Activated CD8-positive, alpha-beta memory T cell treated with anti-CD3 and anti-CD28 coated beads for 4 hours (primary cell): ENCODE data around the gene DPYD.

Experiments
- DNase-seq, 2 donors: peaks; one replicate each; pipeline ENCODE4 v3.0.0-alpha.2; 2020; ENCODE audit warnings: low read depth in 2 of 2

The DPYD gene

DNA sequence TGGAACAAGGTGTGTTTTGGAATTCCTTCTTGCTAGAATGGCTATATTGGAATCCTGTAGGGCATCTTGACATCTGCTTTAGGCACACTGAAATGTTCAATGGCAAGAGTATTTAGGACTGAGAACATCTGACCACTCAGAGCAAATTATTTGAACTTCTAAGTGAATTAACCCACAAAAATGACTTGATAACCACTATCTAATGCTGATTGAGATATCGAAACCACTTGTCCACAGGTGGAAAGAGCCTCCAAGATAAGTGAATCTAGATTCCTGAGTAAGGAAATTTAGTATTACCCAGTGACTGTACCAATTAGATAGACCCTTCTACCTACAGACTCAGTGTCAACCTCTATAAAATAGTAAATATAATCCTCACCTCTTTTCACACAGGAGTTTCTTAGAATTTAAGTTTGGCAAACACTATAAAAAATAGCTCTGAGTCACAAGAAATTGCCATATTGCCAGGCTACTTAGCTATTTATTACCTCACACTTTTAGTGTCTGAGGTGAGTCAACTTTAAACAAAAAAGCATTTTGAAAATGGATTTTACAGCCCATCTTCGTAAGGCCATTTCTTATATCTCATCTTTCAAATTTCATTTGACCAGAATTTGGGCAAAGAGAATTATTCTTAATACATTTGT is 777.5 kb downstream of the DPYD start:
- DNase-seq: no peak

DNA sequence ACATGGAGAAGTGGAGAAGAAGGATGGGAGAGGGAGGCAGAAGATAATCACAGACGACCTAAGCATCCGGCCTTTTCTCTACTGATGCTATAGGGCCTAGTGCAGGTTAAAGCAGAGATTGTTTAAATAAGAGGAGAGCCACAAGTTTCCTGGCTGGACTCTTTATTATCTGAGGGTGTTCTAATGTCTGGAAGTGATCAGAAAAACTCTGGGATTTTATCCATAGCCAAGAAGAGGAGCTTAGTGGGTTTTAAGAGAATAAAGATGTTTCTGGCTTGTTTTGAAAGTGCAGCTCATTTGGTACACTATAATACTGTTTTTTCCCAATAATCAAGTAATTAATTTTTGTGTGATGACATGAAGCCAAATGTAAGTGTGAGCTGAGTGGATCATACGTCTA is 780.2 kb downstream of the DPYD start:
- no peak for DNase-seq

DNA sequence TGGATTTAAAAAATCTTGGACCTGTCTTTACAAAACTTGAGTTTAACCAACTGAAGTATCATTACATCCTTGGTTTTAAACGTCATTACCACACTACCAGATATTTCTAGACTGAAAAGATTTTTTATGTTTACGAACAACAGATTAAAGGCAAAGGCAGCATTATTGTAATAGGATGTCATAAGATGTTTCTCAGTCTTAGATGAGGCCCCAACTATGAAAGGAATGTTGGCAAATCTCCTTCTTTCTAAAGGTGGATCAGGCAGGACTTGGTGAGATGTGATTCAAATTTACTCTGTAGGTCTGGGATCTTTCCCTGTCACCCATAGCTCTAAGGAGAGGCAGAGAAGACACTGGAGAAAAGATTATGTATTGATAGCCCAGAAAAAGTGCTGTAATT is 781.3 kb downstream of the DPYD start:
- DNase-seq: no peak

DNA sequence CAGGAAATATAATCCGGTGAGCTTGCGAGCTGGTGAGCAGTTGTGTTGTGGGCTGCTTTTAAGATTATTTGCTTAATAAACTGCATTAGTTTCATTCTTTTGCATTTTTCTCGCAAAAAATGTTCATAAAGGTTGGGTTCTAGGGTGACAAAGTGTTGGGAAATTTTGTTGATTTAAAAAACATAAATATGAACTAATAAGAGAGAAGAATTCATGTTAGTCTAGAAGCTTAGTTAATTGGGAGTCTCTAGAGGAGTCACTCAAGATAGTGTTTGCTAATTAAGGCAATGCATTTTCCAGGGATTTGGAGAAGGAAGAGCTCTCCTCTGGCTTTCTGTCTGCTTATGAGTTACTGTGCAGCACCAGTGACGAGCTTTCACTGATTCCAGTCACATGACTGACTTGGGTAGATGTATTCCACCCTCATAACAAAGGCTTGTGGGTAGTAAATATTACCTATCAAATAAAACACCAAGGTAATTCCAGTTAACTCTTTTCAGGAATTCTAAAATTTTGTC is 782.3 kb downstream of the DPYD start:
- no peak for DNase-seq

- DNase-seq: no peak
Measured at GRCh38 chr1:97137862-97138514, 782.8 kb downstream of the DPYD start.

- DNase-seq: no peak
Measured at GRCh38 chr1:97136996-97137395, 783.8 kb downstream of the DPYD start.

DNA sequence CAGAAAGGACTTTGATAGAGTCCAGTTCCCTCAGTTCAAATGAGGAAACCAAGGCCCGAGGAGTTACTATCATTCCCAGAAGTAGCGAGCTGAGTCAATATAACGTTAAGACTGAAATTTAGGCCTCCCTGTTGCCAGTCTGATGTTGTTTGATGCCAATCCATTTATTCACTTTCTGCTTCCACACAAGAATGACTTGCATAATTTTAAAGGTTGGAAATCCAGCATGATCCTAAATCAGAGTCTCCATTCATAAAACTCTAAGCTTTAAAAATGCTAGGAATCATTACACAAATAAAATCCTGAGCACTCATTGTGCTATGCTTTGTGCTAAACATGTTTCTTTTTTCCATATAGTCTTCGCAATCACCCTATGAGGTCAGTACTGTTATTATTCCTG is 784.9 kb downstream of the DPYD start:
- DNase-seq: no peak

DNA sequence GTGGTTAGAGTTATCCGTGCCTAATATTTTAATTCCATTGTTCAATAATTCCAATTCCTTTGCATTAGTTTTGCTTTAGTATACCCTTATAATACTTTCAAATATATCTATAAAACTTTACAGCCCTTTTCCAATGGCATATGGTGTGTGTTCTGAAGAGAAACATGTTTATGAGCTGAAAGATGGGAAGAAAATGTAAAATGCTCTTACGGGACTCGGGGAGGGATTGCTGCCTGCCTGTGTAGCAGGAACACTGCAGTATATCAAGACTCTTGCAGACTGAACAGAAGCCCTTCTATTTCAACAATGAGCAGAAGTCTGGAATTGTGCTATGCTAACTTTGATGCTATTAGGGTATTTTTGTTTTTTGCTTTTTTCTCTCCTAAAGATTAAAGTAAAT is 792.4 kb downstream of the DPYD start:
- no peak for DNase-seq

DNA sequence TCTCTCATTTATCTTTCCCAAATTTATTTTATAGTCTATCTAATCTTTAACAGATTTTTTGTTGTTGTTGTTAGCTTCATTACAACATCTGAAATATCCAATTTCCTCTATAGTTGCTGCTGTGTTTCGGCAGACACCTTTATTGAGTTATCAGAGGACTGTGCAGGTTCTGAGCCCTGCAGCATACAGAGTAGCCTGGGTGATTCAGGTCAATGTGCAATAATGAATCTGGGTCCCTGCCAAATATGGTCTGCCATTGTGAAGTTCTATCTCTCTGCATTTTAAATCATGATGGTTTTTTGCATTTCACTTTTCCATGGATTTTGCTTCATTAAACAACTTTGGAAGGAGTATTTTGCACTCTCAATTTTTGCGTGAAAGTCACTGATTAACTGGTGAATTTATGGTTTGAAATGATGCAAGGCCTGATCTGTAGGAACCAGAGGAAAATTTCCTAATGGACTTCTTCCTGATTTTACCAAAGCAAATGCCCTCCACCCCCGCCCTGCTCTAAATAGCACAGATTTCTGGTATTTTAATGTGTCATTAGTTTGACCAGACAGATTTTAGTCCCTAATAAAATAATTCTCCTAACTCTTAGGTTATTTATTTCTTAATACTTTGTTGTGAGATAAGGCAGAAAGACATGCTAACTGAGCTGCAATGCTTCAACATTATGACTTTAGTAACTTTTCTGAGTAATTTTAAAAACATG is 797.0 kb downstream of the DPYD start:
- DNase-seq: no peak

DNA sequence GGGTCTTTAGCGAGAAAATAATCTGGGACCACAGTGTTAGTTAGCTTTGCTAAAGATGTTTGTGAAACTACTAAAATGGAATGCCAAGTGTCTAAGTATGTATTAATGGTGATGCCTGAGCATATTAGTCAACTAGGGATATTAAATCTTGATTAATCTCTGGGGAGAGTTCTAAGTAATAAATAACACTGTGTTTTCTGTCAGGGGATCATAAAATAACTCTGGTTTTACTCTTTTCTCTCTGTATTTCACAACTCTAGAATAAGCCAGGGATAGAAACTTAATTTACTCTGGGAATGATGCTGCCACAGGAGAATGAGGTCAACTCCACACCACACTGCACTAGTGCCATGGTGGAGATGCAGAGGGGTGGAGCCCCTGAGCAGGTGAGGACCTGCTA is 800.0 kb downstream of the DPYD start:
- DNase-seq: no peak

DNA sequence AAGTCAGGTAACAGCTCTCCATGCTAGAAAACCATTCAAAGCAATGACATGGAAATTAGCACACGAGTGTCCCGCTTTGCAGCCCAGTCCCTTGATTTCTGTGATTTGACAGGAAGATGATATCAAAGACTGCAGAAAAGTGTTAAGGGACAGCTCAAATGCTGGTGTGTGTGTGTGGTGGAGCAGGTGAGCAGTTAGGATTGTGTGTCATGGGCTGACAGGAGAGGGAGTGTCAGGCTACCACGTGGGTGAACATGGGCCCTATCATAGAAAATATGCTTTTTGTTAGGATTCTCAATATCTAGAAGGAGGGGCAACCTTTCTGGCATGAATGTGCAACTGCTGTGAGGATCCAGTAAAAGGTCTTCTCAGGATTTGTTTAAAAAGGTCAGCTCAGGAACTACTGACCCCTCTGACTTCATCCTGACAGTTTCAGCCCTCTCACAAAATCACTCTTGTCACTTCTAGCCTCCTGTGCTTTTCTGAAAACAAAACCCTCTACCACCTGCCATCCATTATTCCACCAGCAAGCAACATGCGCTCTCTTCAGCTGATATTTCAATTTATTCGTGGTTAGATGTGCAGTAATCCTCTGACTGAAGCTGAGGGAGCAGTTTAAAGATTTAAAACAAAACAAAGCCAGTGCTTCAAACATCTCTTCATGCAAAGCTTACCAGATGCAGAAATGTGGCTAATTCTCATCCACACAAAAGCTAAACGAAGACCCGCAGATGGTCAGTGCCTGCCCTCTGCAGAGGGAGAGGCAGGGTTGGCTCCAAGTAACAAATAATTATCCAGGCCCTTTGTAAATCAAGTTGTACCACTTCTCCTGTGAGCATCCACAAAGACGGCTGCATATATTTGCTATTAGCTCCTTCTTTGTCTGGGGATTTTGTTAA is 801.3 kb downstream of the DPYD start:
- DNase-seq: no peak

DNA sequence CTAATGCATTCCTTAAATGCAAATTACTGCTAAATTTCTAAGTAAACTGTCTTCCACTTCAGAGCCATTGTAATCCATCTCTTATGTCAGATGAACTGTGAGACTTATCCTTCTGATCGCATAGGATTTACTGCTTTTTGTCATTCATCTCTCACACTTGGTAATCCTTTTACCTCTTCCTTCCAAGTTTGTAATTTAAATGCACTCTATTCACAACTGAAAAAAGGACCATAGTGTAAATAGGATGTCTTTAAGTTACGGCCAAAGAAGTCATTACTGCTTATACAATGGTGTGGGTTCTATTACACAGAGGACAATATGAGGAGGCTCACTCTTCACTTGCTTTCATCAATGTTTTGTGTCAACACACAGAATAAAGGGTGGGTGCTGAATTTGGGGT is 806.0 kb downstream of the DPYD start:
- DNase-seq: no peak

GRCh38 chr1:97112442-97112841 is 808.4 kb downstream of the DPYD start:
- no peak for DNase-seq

DNA sequence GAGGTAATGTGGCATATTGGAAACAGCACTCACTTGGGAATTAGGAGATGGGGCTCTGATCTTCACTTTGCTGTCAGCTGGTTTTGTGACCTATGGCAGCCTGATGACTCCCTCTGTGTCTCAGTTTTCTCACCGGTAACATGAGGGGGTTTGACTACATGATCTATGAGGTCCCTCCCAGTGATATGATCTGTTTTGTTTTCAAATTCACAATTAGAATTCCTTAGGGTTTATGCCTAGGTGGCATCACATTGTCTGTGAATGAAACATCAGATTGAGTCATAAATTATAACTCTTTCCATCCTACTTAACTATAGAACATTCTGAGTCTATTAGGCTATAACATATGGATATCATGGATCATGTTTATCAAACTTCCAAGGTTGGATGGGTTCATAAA is 812.7 kb downstream of the DPYD start:
- no peak for DNase-seq

- no peak for DNase-seq
Measured at GRCh38 chr1:97105531-97105930, 815.3 kb downstream of the DPYD start.

- DNase-seq: no peak
Measured at GRCh38 chr1:97101509-97101908, 819.3 kb downstream of the DPYD start.

- no peak for DNase-seq
Measured at GRCh38 chr1:97097404-97097925, 823.4 kb downstream of the DPYD start.

- no peak for DNase-seq
Measured at GRCh38 chr1:97095764-97096163, 825.1 kb downstream of the DPYD start.

DNA sequence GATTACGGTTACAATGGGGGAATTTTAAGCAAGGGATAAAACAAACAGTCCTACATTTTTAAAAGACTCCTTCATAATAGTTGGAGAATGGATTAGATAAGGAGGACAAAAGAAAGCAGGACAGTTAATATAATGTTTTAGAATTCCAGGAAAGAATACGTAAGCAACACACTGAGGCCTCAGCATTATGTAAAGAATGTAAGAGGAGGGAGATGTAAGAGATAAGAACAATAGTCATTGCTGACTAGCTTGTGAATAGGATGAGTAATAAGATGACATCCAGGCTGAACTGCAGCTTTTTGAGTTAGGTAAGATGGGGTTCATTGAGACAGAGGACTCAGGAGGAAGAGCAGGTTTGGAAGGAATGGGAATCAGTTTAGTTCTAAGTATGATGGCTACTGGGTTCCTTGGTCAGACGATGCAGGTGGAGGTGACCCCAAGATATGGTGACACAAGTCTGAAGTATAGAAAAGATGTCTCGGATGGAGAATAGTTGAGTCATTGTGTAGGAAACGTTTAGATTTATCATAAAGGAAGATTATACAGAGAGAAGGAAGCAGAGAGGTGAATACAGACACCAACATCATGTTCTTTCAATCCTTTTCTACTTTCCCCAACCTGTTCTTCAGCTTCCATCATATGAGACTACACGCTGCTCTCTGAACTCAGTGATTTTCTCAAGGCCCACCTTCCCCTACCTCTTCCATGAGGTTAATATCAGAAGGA is 826.4 kb downstream of the DPYD start:
- DNase-seq: no peak

DNA sequence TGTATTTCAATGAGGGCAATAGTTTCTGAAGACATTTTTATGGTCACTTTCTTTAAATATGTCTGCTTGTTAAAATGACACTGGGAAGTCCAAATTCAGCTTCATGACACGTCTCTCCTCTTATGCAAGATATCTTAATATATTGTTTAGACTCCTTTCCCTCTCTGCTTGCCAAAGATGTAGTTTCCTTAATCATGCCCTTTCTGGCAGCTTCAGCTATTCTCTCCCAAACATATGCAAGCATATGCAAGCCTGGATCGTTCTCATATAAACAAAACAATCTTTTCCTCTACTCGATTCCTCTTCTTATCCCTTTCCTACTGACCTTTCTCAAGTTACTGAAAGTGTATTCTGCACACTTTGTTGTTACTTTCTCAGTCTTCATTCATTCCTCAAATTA is 827.1 kb downstream of the DPYD start:
- DNase-seq: no peak

GRCh38 chr1:97092824-97093223 is 828.0 kb downstream of the DPYD start:
- DNase-seq: no peak
